HL-60/S4 treated with retinoic acid at 250 ng/mL for 4 days and 3 days (cell line): ENCODE results near the gene ARL11.

Experiments
- in situ Hi-C: fragments of 300-500 bp; cut with MboI; formaldehyde crosslinking; loops from 2 replicates; pipeline ENCODE4 v1.7.0; 2022; ENCODE audit warnings: low sequenced_read_pairs

Gene ARL11

GRCh38 chr13:49646688-49647087, 18.4 kb downstream of the ARL11 start:
- in situ Hi-C loops, result no loop called here

GRCh38 chr13:49649244-49649962, 21.1 kb downstream of the ARL11 start:
- in situ Hi-C loops, result no loop called here

GRCh38 chr13:49649963-49650312, 21.6 kb downstream of the ARL11 start:
- in situ Hi-C loops, result loop anchor here (10.0 to 25.0 kb wide), 2 partner anchors 195 to 1412 kb away; no protein-coding TSS in a partner anchor

- in situ Hi-C loops, result loop anchor here (10.0 to 25.0 kb wide), 2 partner anchors 193 to 1411 kb away; no protein-coding TSS in a partner anchor
These were observed 23.5 kb downstream of the ARL11 start for GRCh38 chr13:49651570-49652354.

GRCh38 chr13:49652355-49653305, 24.3 kb downstream of the ARL11 start:
- in situ Hi-C loops, result loop anchor here (10.0 to 25.0 kb wide), 2 partner anchors 192 to 1410 kb away; no protein-coding TSS in a partner anchor

- in situ Hi-C loops, result loop anchor here (10.0 to 25.0 kb wide), 2 partner anchors 191 to 1409 kb away; no protein-coding TSS in a partner anchor
These were observed 25.2 kb downstream of the ARL11 start for GRCh38 chr13:49653478-49653877.

GRCh38 chr13:49654011-49654410, 25.7 kb downstream of the ARL11 start:
- in situ Hi-C loops, result loop anchor here (10.0 to 25.0 kb wide), 2 partner anchors 191 to 1408 kb away; no protein-coding TSS in a partner anchor

- in situ Hi-C loops, result loop anchor here (10.0 to 25.0 kb wide), 2 partner anchors 189 to 1406 kb away; no protein-coding TSS in a partner anchor
These were observed 27.6 kb downstream of the ARL11 start for GRCh38 chr13:49655906-49656305.

- in situ Hi-C loops, result loop anchor here (10.0 to 25.0 kb wide), 2 partner anchors 188 to 1405 kb away; no protein-coding TSS in a partner anchor
These were observed 28.9 kb downstream of the ARL11 start for GRCh38 chr13:49657241-49657641.

GRCh38 chr13:49664606-49665005, 36.3 kb downstream of the ARL11 start:
- in situ Hi-C loops, result loop anchor here (25.0 kb wide), 1 partner anchor 1398 kb away; no protein-coding TSS in a partner anchor

GRCh38 chr13:49667773-49668172, 39.5 kb downstream of the ARL11 start:
- in situ Hi-C loops, result loop anchor here (25.0 kb wide), 1 partner anchor 1395 kb away; no protein-coding TSS in a partner anchor

GRCh38 chr13:49669735-49670309, 41.5 kb downstream of the ARL11 start:
- in situ Hi-C loops, result loop anchor here (25.0 kb wide), 1 partner anchor 1392 kb away; no protein-coding TSS in a partner anchor

- in situ Hi-C loops, result loop anchor here (25.0 kb wide), 1 partner anchor 1391 kb away; no protein-coding TSS in a partner anchor
These were observed 42.5 kb downstream of the ARL11 start for GRCh38 chr13:49670828-49671227.

- in situ Hi-C loops, result no loop called here
These were observed 48.4 kb downstream of the ARL11 start for GRCh38 chr13:49676581-49677298.

GRCh38 chr13:49678191-49678914, 50.0 kb downstream of the ARL11 start:
- in situ Hi-C loops, result no loop called here

GRCh38 chr13:49679246-49679645, 50.9 kb downstream of the ARL11 start:
- in situ Hi-C loops, result no loop called here

GRCh38 chr13:49681842-49682435, 53.6 kb downstream of the ARL11 start:
- in situ Hi-C loops, result no loop called here
